GM12878 (cell line): Measurements from ENCODE around the gene NKAIN1. TPM values are rescaled to one million over a fixed set of nuclear protein-coding genes. Genes with fewer than 3 reads are reported as not detected.

Experiments used
- ATAC-seq: fragments of 200-7000 bp; cut with Tn5 transposase; 3 replicates; pipeline ENCODE4 v1.9.1; 2020; ENCODE audit warnings: mild to moderate bottlenecking, moderate library complexity
- BruUV-seq: library from RNA; stranded (reverse); fragments of 400-500 nt; replicated peaks from 2 replicates; lab custom pipeline; 2021; lab: Mats Ljungman, UMichigan
- CTCF ChIA-PET: fragments of 300-600 bp; sonication (Branson Sonifier 250); formaldehyde crosslinking; extraction: SDS; loops from one replicate; lab custom pipeline; 2021; ENCODE audit warnings: inconsistent platforms; lab: Yijun Ruan, JAX
- POLR2A ChIA-PET: fragments of 350-600 bp; formaldehyde crosslinking; extraction: SDS; loops from one replicate; lab custom pipeline; 2021; ENCODE audit warnings: inconsistent platforms; lab: Charles Lee
- RAD21 ChIA-PET: fragments of 300-600 bp; sonication (Branson Sonifier 250); formaldehyde crosslinking; loops from one replicate; lab custom pipeline; 2023; ENCODE audit warnings: antibody characterized with exemption; ENCODE audit not compliant: unreplicated experiment; lab: Charles Lee
- SMC1A ChIA-PET: fragments of 300-600 bp; sonication (Branson Sonifier 250); formaldehyde crosslinking; loops from one replicate; lab custom pipeline; 2023; ENCODE audit not compliant: unreplicated experiment, uncharacterized antibody; lab: Charles Lee
- DNase-seq: peaks from one replicate; pipeline ENCODE4 v3.0.0-alpha.2; 2011; ENCODE audit warnings: low read depth, low spot score
- FAIRE-seq: peaks from 3 replicates; lab custom pipeline; 2011; peaks lifted over from hg19 to GRCh38; lab: Jason Lieb, UNC
- H2AFZ ChIP-seq: 2 replicates; pipeline ENCODE4 v1.6.0; 2011; ENCODE audit warnings: low read depth, low read length, control low read depth; ENCODE audit not compliant: control insufficient read depth
- H3K27ac ChIP-seq: 2 replicates; pipeline ENCODE4 v1.5.1; 2011; ENCODE audit warnings: control low read depth; ENCODE audit not compliant: control insufficient read depth, insufficient read depth
- H3K27me3 ChIP-seq, 2 experiments: replicated peaks in 1 of 2; 2 replicates each; pipeline versions ENCODE4 v1.6.0 to v1.6.1; 2011; ENCODE audit warnings: low read length in 1 of 2; ENCODE audit not compliant: control insufficient read depth in 2 of 2, insufficient read depth in 2 of 2
- H3K36me3 ChIP-seq, 2 experiments: 2 replicates each; pipeline ENCODE4 v1.5.1; 2011; ENCODE audit warnings: low read length in 1 of 2; ENCODE audit not compliant: control insufficient read depth in 2 of 2, insufficient read depth in 2 of 2
- H3K4me1 ChIP-seq: 2 replicates; pipeline ENCODE4 v1.6.1; 2011; ENCODE audit warnings: mild to moderate bottlenecking, low read length, moderate library complexity, mixed read lengths; ENCODE audit not compliant: control insufficient read depth, insufficient read depth
- H3K4me2 ChIP-seq: 2 replicates; pipeline ENCODE4 v1.6.0; 2011; ENCODE audit warnings: control low read depth; ENCODE audit not compliant: control insufficient read depth, insufficient read depth
- H3K4me3 ChIP-seq: fragments of 200-600 bp; sonication (generic); 2 replicates; pipeline ENCODE4 v1.5.1; 2016
- H3K79me2 ChIP-seq: 2 replicates; pipeline ENCODE4 v1.6.0; 2011; ENCODE audit warnings: low read length; ENCODE audit not compliant: control insufficient read depth, insufficient read depth
- H3K9ac ChIP-seq: 2 replicates; pipeline ENCODE4 v1.8.0; 2011; ENCODE audit warnings: low read length, control low read depth, mixed read lengths; ENCODE audit not compliant: control insufficient read depth, insufficient read depth
- H3K9me3 ChIP-seq: replicated peaks from 3 replicates; pipeline ENCODE4 v1.5.1; 2011; ENCODE audit warnings: mild to moderate bottlenecking, low read length; ENCODE audit not compliant: control insufficient read depth, insufficient read depth
- H4K20me1 ChIP-seq: 2 replicates; pipeline ENCODE4 v1.6.0; 2011; ENCODE audit not compliant: control insufficient read depth, insufficient read depth
- BACH1 ChIP-seq: fragments of 450-650 bp; IDR thresholded peaks from 2 replicates; pipeline ENCODE4 v1.6.1; 2017; ENCODE audit warnings: mild to moderate bottlenecking, borderline replicate concordance
- LARP7 ChIP-seq: fragments of 450-650 bp; IDR thresholded peaks from 2 replicates; pipeline ENCODE4 v1.6.1; 2017; ENCODE audit warnings: mild to moderate bottlenecking
- RUNX3 ChIP-seq: IDR thresholded peaks from 2 replicates; pipeline ENCODE4 v1.6.1; 2012; ENCODE audit warnings: low read length, inconsistent platforms
- SUPT20H ChIP-seq: IDR thresholded peaks from 2 replicates; pipeline ENCODE4 v1.6.1; 2011; ENCODE audit warnings: low read depth, mild to moderate bottlenecking, low read length, moderate library complexity, borderline replicate concordance; ENCODE audit not compliant: control insufficient read depth
- WGBS: methylation state at CpG from one replicate; pipeline ENCODE4 v1.1.6; 2016; ENCODE audit warnings: low lambda C conversion rate; ENCODE audit not compliant: insufficient replicate concordance, insufficient coverage; ENCODE audit errors: missing lambda C conversion rate; 5-methylcytosine and 5-hydroxymethylcytosine counted together
- in situ Hi-C: fragments of 300-500 bp; cut with MboI; formaldehyde crosslinking; loops from 9 replicates; pipeline ENCODE4 v1.14.3; 2018; ENCODE audit warnings: mixed read lengths
- intact Hi-C: fragments of 100-400 bp; cut with micrococcal nuclease; formaldehyde crosslinking; loops from one replicate; pipeline ENCODE4 v1.14.2; 2022; ENCODE audit not compliant: unreplicated experiment
- polyA plus RNA-seq, 11 experiments: library from polyadenylated mRNA; depleted of rRNA in 4 of 11; unstranded in 6 of 11; stranded (reverse) in 5 of 11; fragments of >200 nt; fragmentation: Nextera tagmentation in 4 of 11; fragmentation: Illumina TruSeq in 1 of 11; extraction: Ambion mirVana in 4 of 11; extraction: Trizol in 1 of 11; gene quantifications; 1 replicate in 1 of 11; 2 replicates in 10 of 11; pipeline versions ENCODE4 v1.2.1 to v1.2.3, GENCODE V29; 2011 to 2016; ENCODE audit warnings: inconsistent platforms in 2 of 11, missing spikeins in 2 of 11, low read depth in 1 of 11
- total RNA-seq, 4 experiments: library from RNA; depleted of rRNA in 3 of 4; stranded (reverse); fragments of >200 nt in 3 of 4; fragmentation: Illumina TruSeq in 1 of 4; extraction: Trizol in 1 of 4; gene quantifications; 2 replicates each; pipeline versions ENCODE4 v1.2.1 to v1.2.3, GENCODE V29; 2013 to 2021
- TF ChIP-seq, protein P1 (sequence below): fragments of 450-650 bp; IDR thresholded peaks from 2 replicates; pipeline ENCODE4 v1.6.1; 2016; ENCODE audit warnings: mild to moderate bottlenecking

The NKAIN1 gene
- total and polyA plus RNA-seq, 10 of the 15 experiments (the other 5 are each of a cell fraction or from before 2014, with no cell fraction given) = not detected

DNA sequence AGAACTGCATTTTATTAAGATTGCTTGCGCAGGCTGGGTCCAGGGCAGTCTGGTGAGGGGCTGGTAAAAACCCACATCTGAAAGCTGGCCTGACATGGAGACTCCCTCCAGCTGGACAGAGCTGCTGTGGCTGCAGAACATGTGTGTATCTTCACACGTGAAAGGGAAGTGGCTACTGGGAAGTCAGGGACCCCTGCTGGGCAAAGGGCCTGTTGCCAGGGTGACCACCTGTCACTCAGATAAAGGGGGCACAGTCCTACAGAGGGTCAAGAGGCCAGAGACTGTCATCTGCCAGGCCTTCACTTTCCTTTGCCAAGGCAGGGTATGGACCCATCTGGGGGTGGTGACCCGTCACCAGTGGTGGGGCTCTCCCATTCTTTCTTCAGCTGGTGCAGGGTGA is 17.5 kb downstream of the NKAIN1 start:
- no peak for ATAC-seq
- Histone ChIP-seq H3K27me3 (no peaks in the 10 kb centered on the region), H3K4me2 (no peak overlapping the region), H3K79me2 (no peaks in the 10 kb centered on the region), H3K9me3 (no peaks in the 10 kb centered on the region), H4K20me1 (no peaks in the 10 kb centered on the region), H2AFZ (no peak overlapping the region), H3K27ac (no peak overlapping the region), H3K9ac (no peak overlapping the region), H3K4me1 (no peaks in the 10 kb centered on the region), H3K4me3 (no peak overlapping the region), H3K36me3 (no peaks in the 10 kb centered on the region)
- ChIA-PET SMC1A (no interaction called here), RAD21 (interaction anchor here (0.5 kb wide), 1 partner anchor 423 kb away, joined by 3 read pairs; the partner anchor contains the start of gene PEF1), CTCF (no interaction called here), POLR2A (no interaction called here)
- no peak for FAIRE-seq
- DNase-seq = no peak
- TF ChIP-seq SUPT20H (no peak), BACH1 (no peak)
- TF ChIP-seq, protein P1, sequence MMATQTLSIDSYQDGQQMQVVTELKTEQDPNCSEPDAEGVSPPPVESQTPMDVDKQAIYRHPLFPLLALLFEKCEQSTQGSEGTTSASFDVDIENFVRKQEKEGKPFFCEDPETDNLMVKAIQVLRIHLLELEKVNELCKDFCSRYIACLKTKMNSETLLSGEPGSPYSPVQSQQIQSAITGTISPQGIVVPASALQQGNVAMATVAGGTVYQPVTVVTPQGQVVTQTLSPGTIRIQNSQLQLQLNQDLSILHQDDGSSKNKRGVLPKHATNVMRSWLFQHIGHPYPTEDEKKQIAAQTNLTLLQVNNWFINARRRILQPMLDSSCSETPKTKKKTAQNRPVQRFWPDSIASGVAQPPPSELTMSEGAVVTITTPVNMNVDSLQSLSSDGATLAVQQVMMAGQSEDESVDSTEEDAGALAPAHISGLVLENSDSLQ = peak; percentile 33; the same call in 1 of the 2 replicates
- no TSS peak for BruUV-seq
- intact Hi-C loops (no loop called here), in situ Hi-C loops (no loop called here)
- WGBS = 48% methylated on average over 3 of the region's 3 CpGs

- Histone ChIP-seq H3K9me3 (no peaks in the 10 kb centered on the region), H3K36me3 (no peaks in the 10 kb centered on the region), H2AFZ (no peak overlapping the region), H3K4me2 (no peak overlapping the region), H3K27me3 (no peaks in the 10 kb centered on the region), H3K79me2 (no peaks in the 10 kb centered on the region), H3K27ac (no peak overlapping the region), H3K9ac (no peak overlapping the region), H3K4me3 (no peak overlapping the region), H4K20me1 (no peaks in the 10 kb centered on the region), H3K4me1 (no peaks in the 10 kb centered on the region)
- 54% methylated on average over 6 of the region's 6 CpGs for WGBS
- intact Hi-C loops = no loop called here
- BruUV-seq = no TSS peak
- ChIA-PET CTCF (no interaction called here), POLR2A (no interaction called here), SMC1A (no interaction called here), RAD21 (no interaction called here)
- TF ChIP-seq RUNX3 = peak; percentile 46; the same call in 1 of the 2 replicates
- TF ChIP-seq LARP7 = no peak
- in situ Hi-C loops = no loop called here
- FAIRE-seq (no peak), DNase-seq (peak; percentile 2), ATAC-seq (peak; percentile 75)
Observed at GRCh38 chr1:31221072-31221471, 18.6 kb downstream of the NKAIN1 start.
